ENCODE results near the gene KIF18B. TPM values are rescaled to one million over a fixed set of nuclear protein-coding genes. Genes with fewer than 3 reads are reported as not detected.

KIF18B gene
- total RNA-seq, 1 experiment from 2014 or later, result 54.3 TPM

- Histone ChIP-seq H3K4me3 (ENCODE audit: low read depth, low read length, poor library complexity, severe bottlenecking) (no peak overlapping the region), H3K4me1 (ENCODE audit: insufficient read depth, low read length, poor library complexity, severe bottlenecking) (no peaks in the 10 kb centered on the region), H3K27me3 (replicated peaks; ENCODE audit: insufficient read depth, low read depth, low read length, poor library complexity) (no peaks in the 10 kb centered on the region), H3K36me3 (ENCODE audit: insufficient read depth, low read length, poor library complexity, severe bottlenecking) (no peaks in the 10 kb centered on the region), H3K27ac (ENCODE audit: low read depth, low read length, poor library complexity, severe bottlenecking) (no peak overlapping the region), H3K9me3 (ENCODE audit: low read depth, low read length, poor library complexity, severe bottlenecking) (no peaks in the 10 kb centered on the region)
- ChIA-PET CTCF (no interaction called here), POLR2A (ENCODE audit: low non-redundant PET) (no interaction called here)
- no peak for DNase-seq (ENCODE audit: low spot score)
- BruUV-seq (replicated peaks), result no TSS peak
- intact Hi-C loops (cut with micrococcal nuclease; ENCODE audit: unreplicated experiment), result no loop called here
- no peak for TF ChIP-seq EZH2 (IDR thresholded peaks at IDR 0.05; ENCODE audit: borderline replicate concordance, low read depth, low read length, poor library complexity, severe bottlenecking)
Observed at GRCh38 chr17:44956998-44957981, 9.7 kb upstream of the KIF18B start.

GRCh38 chr17:44955674-44956425, 8.3 kb upstream of the KIF18B start:
- Histone ChIP-seq H3K27me3 (replicated peaks; ENCODE audit: insufficient read depth, low read depth, low read length, poor library complexity) (no peaks in the 10 kb centered on the region), H3K36me3 (ENCODE audit: insufficient read depth, low read length, poor library complexity, severe bottlenecking) (no peaks in the 10 kb centered on the region), H3K27ac (ENCODE audit: low read depth, low read length, poor library complexity, severe bottlenecking) (no peak overlapping the region), H3K4me3 (ENCODE audit: low read depth, low read length, poor library complexity, severe bottlenecking) (no peak overlapping the region), H3K4me1 (ENCODE audit: insufficient read depth, low read length, poor library complexity, severe bottlenecking) (no peaks in the 10 kb centered on the region), H3K9me3 (ENCODE audit: low read depth, low read length, poor library complexity, severe bottlenecking) (no peaks in the 10 kb centered on the region)
- ChIA-PET POLR2A (ENCODE audit: low non-redundant PET) (no interaction called here), CTCF (interaction anchor here (0.6 kb wide), 1 partner anchor 33 kb away, joined by 4 read pairs; no protein-coding TSS in a partner anchor)
- no peak for DNase-seq (ENCODE audit: low spot score)
- intact Hi-C loops (cut with micrococcal nuclease; ENCODE audit: unreplicated experiment), result no loop called here
- TF ChIP-seq CTCF (conservative IDR thresholded peaks at IDR 0.05; ENCODE audit: low read depth, low read length) (no peak), EZH2 (IDR thresholded peaks at IDR 0.05; ENCODE audit: borderline replicate concordance, low read depth, low read length, poor library complexity, severe bottlenecking) (no peak)
- BruUV-seq (replicated peaks), result no TSS peak

- H3K4me1 ChIP-seq (ENCODE audit: insufficient read depth, low read length, poor library complexity, severe bottlenecking), result no peaks in the 10 kb centered on the region
- H3K9me3 ChIP-seq (ENCODE audit: low read depth, low read length, poor library complexity, severe bottlenecking), result no peaks in the 10 kb centered on the region
- POLR2A ChIA-PET (ENCODE audit: low non-redundant PET), result no interaction called here
- BruUV-seq (replicated peaks), result no TSS peak
- no peak overlapping the region for H3K27ac ChIP-seq (ENCODE audit: low read depth, low read length, poor library complexity, severe bottlenecking)
- DNase-seq (ENCODE audit: low spot score), result no peak
- H3K36me3 ChIP-seq (ENCODE audit: insufficient read depth, low read length, poor library complexity, severe bottlenecking), result no peaks in the 10 kb centered on the region
- CTCF ChIA-PET, result no interaction called here
- H3K4me3 ChIP-seq (ENCODE audit: low read depth, low read length, poor library complexity, severe bottlenecking), result no peak overlapping the region
- intact Hi-C loops (cut with micrococcal nuclease; ENCODE audit: unreplicated experiment), result no loop called here
- TF ChIP-seq EZH2 (IDR thresholded peaks at IDR 0.05; ENCODE audit: borderline replicate concordance, low read depth, low read length, poor library complexity, severe bottlenecking), result no peak
- TF ChIP-seq CTCF (conservative IDR thresholded peaks at IDR 0.05; ENCODE audit: low read depth, low read length), result no peak
- no peaks in the 10 kb centered on the region for H3K27me3 ChIP-seq (replicated peaks; ENCODE audit: insufficient read depth, low read depth, low read length, poor library complexity)
Observed at GRCh38 chr17:44952946-44953475, 5.4 kb upstream of the KIF18B start.

All from A673 (cell line).